HG03575 (cell line): Measurements from ENCODE around the gene RBKS.
"Not testable (repeated sequence)": the region's sequence is repeated elsewhere in the genome, so short reads cannot be mapped to it uniquely, and the experiment has no call there.

Source experiments
- ATAC-seq: cut with Tn5 transposase; IDR thresholded peaks from one replicate; pipeline ENCODE4 v1.9.1; 2021; ENCODE audit not compliant: unreplicated experiment, insufficient number of reproducible peaks, low FRiP score; ENCODE audit errors: extremely low read depth

Gene RBKS

GRCh38 chr2:27881815-27882583 lies 8.2 kb downstream of the RBKS start:
- not testable (repeated sequence) for ATAC-seq

- ATAC-seq: no peak
These were observed 11.4 kb downstream of the RBKS start for GRCh38 chr2:27878825-27879224.

GRCh38 chr2:27875089-27875881 lies 14.9 kb downstream of the RBKS start:
- ATAC-seq: no peak

- no peak for ATAC-seq
These were observed 17.1 kb downstream of the RBKS start for GRCh38 chr2:27873091-27873490.

GRCh38 chr2:27871802-27872201 lies 18.4 kb downstream of the RBKS start:
- ATAC-seq: no peak

- no peak for ATAC-seq
These were observed 19.5 kb downstream of the RBKS start for GRCh38 chr2:27870724-27871123.

GRCh38 chr2:27869763-27870162 lies 20.4 kb downstream of the RBKS start:
- no peak for ATAC-seq

- no peak for ATAC-seq
These were observed 23.9 kb downstream of the RBKS start for GRCh38 chr2:27866237-27866636.

GRCh38 chr2:27863955-27864354 lies 26.2 kb downstream of the RBKS start:
- not testable (repeated sequence) for ATAC-seq

- no peak for ATAC-seq
These were observed 27.0 kb downstream of the RBKS start for GRCh38 chr2:27863146-27863545.

- no peak for ATAC-seq
These were observed 30.1 kb downstream of the RBKS start for GRCh38 chr2:27860111-27860510.

GRCh38 chr2:27857417-27858172 lies 32.6 kb downstream of the RBKS start:
- no peak for ATAC-seq

GRCh38 chr2:27856956-27857355 lies 33.2 kb downstream of the RBKS start:
- no peak for ATAC-seq

GRCh38 chr2:27856386-27856785 lies 33.8 kb downstream of the RBKS start:
- ATAC-seq: no peak

- no peak for ATAC-seq
These were observed 34.7 kb downstream of the RBKS start for GRCh38 chr2:27855476-27855875.

GRCh38 chr2:27854229-27854862 lies 35.8 kb downstream of the RBKS start:
- ATAC-seq: no peak

- no peak for ATAC-seq
These were observed 37.5 kb downstream of the RBKS start for GRCh38 chr2:27852691-27853090.

- no peak for ATAC-seq
These were observed 40.5 kb downstream of the RBKS start for GRCh38 chr2:27849558-27850205.

GRCh38 chr2:27847333-27847732 lies 42.9 kb downstream of the RBKS start:
- ATAC-seq: no peak
